Nephron progenitor cell (in vitro differentiated cells): Measurements from ENCODE around the gene ARHGAP23.
A peak's percentile ranks its signal among the peaks of the same experiment; 100 is the strongest.

Experiments used
- DNase-seq: peaks from one replicate; pipeline ENCODE4 v3.0.0; 2021
- H3K27ac Mint-ChIP-seq: 2 replicates; pipeline ENCODE4 v1.8.0; 2021; ENCODE audit warnings: mild to moderate bottlenecking, moderate library complexity, mixed read lengths
- H3K27me3 Mint-ChIP-seq: 2 replicates; pipeline ENCODE4 v1.8.0; 2021; ENCODE audit warnings: mild to moderate bottlenecking, low read depth, mixed read lengths; ENCODE audit not compliant: poor library complexity
- H3K36me3 Mint-ChIP-seq: 2 replicates; pipeline ENCODE4 v1.8.0; 2021; ENCODE audit warnings: low read depth, mixed read lengths
- H3K4me1 Mint-ChIP-seq: 2 replicates; pipeline ENCODE4 v1.8.0; 2021; ENCODE audit warnings: mixed read lengths
- H3K4me3 Mint-ChIP-seq: 2 replicates; pipeline ENCODE4 v1.8.0; 2021; ENCODE audit warnings: mild to moderate bottlenecking, moderate library complexity, mixed read lengths
- H3K9me3 Mint-ChIP-seq: 2 replicates; pipeline ENCODE4 v1.8.0; 2021; ENCODE audit warnings: mild to moderate bottlenecking, moderate library complexity, mixed read lengths
- CTCF ChIP-seq: fragments of 200-600 bp; sonication (generic); IDR thresholded peaks from 2 replicates; pipeline ENCODE4 v1.5.0; 2021; ENCODE audit warnings: antibody characterized with exemption

ARHGAP23 gene

GRCh38 chr17:38459567-38459966 is 31.3 kb downstream of the ARHGAP23 start:
- Mint-ChIP-seq H3K27me3 (peaks cover 5% of the 10 kb centered on the region), H3K36me3 (peaks cover 8% of the 10 kb centered on the region), H3K4me3 (peak overlapping the region; percentile 66), H3K9me3 (no peaks in the 10 kb centered on the region), H3K27ac (peak overlapping the region; percentile 69), H3K4me1 (peaks cover 88% of the 10 kb centered on the region)
- no peak for TF ChIP-seq CTCF
- DNase-seq: peak; percentile 45

- DNase-seq: no peak
- peaks cover 7% of the 10 kb centered on the region for H3K27me3 Mint-ChIP-seq
- peaks cover 86% of the 10 kb centered on the region for H3K4me1 Mint-ChIP-seq
- TF ChIP-seq CTCF: no peak
- peaks cover 8% of the 10 kb centered on the region for H3K36me3 Mint-ChIP-seq
- no peaks in the 10 kb centered on the region for H3K9me3 Mint-ChIP-seq
- H3K4me3 Mint-ChIP-seq: peak overlapping the region; percentile 3
- peak overlapping the region; percentile 75 for H3K27ac Mint-ChIP-seq
Measured at GRCh38 chr17:38460082-38460715, 31.9 kb downstream of the ARHGAP23 start.

- peaks cover 9% of the 10 kb centered on the region for H3K27me3 Mint-ChIP-seq
- H3K27ac Mint-ChIP-seq: peak overlapping the region; percentile 75
- TF ChIP-seq CTCF: no peak
- no peak for DNase-seq
- H3K4me3 Mint-ChIP-seq: no peak overlapping the region
- H3K36me3 Mint-ChIP-seq: peaks cover 8% of the 10 kb centered on the region
- H3K9me3 Mint-ChIP-seq: no peaks in the 10 kb centered on the region
- H3K4me1 Mint-ChIP-seq: peaks cover 88% of the 10 kb centered on the region
Measured at GRCh38 chr17:38460716-38461630, 32.7 kb downstream of the ARHGAP23 start.

GRCh38 chr17:38461683-38462082 is 33.4 kb downstream of the ARHGAP23 start:
- no peak overlapping the region for H3K27ac Mint-ChIP-seq
- DNase-seq: no peak
- H3K27me3 Mint-ChIP-seq: peaks cover 9% of the 10 kb centered on the region
- H3K4me1 Mint-ChIP-seq: peaks cover 83% of the 10 kb centered on the region
- peaks cover 8% of the 10 kb centered on the region for H3K36me3 Mint-ChIP-seq
- H3K4me3 Mint-ChIP-seq: no peak overlapping the region
- no peak for TF ChIP-seq CTCF
- no peaks in the 10 kb centered on the region for H3K9me3 Mint-ChIP-seq

GRCh38 chr17:38463451-38463858 is 35.2 kb downstream of the ARHGAP23 start:
- DNase-seq: no peak
- no peak for TF ChIP-seq CTCF
- H3K9me3 Mint-ChIP-seq: no peaks in the 10 kb centered on the region
- peaks cover 80% of the 10 kb centered on the region for H3K4me1 Mint-ChIP-seq
- peak overlapping the region; percentile 68 for H3K27ac Mint-ChIP-seq
- no peak overlapping the region for H3K4me3 Mint-ChIP-seq
- H3K36me3 Mint-ChIP-seq: peaks cover 22% of the 10 kb centered on the region
- H3K27me3 Mint-ChIP-seq: peaks cover 9% of the 10 kb centered on the region
